Putamen (tissue), 1 donor: ENCODE measurements around the gene DTX4.
"Not testable (repeated sequence)": the region's sequence is repeated elsewhere in the genome, so short reads cannot be mapped to it uniquely, and the experiment has no call there.

Experiments
- DNase-seq: peaks from one replicate; pipeline ENCODE4 v3.0.0-alpha.2; 2016; ENCODE audit warnings: low spot score

The DTX4 gene

GRCh38 chr11:59171508-59172322, at the start of gene DTX4:
DTX4 (plus strand) TSS chr11:59172132; CDS start chr11:59172596, 464 bp downstream.
- peak; percentile 90 for DNase-seq

GRCh38 chr11:59135648-59136461, 36.1 kb upstream of the DTX4 start:
- DNase-seq = peak; percentile 36

DNA sequence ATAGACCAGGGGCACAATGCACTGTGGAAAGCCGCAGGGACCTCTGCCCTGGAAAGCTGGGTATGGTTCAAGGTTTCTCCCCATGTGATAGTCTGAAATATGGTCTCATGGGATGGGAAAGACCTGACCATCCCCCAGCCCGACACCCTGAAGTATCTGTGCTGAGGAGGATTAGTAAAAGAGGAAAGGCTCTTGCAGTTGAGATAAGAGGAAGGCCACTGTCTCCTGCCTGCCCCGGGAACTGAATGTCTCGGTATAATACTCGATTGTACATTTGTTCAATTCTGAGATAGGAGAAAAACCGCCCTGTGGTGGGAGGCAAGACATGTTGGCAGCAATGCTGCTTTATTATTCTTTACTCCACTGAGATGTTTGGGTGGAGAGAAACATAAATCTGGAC, 35.4 kb upstream of the DTX4 start:
- not testable (repeated sequence) for DNase-seq

DNA sequence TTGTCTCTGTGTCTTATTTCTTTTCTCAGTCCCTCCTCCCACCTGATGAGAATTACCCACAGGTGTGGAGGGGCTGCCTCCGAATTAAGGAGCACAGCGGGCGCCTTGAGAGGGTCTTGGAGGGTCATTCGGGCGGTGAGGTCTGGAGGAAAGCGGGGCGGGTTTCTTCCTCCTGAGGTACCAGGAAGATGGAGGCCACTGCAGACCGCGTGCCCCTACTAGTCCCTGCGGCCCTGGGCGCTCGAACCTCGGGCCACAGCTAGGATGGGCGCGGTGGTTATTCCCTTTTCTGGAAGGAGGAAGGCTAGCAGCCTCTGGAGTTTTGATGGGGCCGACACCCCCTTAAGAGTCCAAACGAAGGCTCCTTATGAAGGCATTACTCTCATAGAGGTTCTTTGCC, 34.7 kb upstream of the DTX4 start:
- no peak for DNase-seq

- DNase-seq = no peak
Measured at GRCh38 chr11:59138643-59139042, 33.3 kb upstream of the DTX4 start.

- no peak for DNase-seq
Measured at GRCh38 chr11:59141191-59141590, 30.7 kb upstream of the DTX4 start.

GRCh38 chr11:59141673-59142460, 30.1 kb upstream of the DTX4 start:
- peak; percentile 0 for DNase-seq

DNA sequence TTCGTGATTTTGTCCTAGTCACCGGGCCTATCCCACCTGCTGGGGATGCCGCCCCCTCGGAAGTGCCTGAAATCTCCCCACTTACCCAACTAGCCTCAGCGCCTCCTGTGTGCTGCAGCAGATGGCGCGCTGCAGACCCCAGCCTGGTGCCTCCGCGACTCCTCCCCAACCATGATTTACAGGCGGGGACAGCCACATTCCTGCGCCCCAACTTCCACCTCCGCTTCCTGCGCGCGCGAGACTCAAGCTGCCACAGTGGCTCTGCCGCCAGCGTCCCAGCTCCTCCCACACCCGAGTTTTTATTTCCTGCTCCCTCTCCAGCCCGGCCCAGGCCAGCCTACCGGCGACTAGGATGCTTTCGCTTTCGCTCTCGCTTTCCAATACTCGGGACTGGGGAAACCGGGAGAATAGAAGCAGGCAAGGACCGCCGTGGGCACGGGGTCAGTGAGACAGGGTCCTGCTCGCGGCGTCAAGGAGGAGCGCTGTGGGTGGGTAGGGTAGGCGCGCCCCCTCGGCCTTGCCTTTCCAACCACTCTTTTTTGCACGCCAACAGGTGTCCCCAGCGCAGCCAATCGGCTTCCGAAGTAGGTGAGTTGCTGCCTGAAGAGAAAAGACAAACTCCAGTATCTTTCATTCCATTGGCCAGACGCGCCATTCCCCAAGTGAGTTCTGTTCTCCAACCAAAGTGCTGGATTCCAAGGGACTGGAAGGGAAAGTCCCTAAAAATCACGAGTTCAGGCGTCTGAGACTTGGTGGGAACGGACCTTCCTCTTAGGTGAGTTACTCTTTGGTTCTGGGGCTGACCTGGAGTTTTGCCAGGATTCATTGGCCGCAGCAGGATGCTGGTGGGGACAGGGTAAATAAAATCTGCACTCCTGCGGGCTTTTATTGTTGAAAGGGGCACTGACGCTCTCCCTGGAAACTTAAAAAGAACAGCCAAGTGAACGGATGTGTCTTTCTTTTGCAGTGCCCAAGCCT, 29.1 kb upstream of the DTX4 start, which contains the start of gene FAM111A:
Gene FAM111A, plus strand, starts transcription at position 327 of the 978 bp plus-strand sequence. CDS start 6,017 bp downstream, outside the sequence.
- DNase-seq = peak; percentile 66

GRCh38 chr11:59144096-59144495, 27.8 kb upstream of the DTX4 start:
- DNase-seq = no peak

DNA sequence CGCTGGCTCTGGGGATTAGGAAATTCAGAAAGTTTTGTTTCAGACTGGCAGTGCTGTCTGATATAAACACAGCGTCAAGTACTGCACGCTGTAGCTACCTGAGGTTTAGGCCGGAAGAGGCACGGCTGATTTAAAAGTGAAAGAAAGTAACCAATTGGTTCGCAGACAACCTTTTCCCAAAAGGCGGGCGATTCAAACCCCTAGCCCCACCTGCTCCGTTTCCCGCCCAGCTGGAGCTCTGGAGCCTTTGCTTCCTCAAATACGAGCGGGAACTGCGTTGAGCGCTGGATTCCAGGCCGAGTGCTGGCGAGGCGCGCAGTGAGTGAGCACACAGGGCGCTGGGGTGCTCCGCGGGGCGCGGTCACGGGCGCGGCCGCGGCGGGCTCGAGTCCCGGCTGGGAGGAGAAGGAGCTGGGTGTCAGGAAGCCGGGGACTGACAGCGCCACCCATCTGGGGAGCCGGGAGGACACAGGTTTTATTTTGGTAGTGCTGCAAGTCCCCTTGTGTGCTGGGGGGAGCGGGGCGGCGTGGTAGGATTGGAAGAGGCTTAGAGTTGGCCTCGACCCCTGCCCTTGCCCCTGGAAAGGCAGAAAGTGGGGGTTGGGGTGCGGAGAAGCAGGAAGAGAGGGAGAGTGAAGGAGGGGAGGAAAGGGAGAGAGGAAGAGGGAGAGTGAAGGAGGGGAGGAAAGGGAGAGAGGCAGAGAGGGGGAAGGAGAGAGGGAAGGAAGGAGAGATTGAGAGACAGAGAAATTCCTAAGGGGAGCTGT, 27.2 kb upstream of the DTX4 start:
- DNase-seq = peak; percentile 58

- DNase-seq = no peak
Measured at GRCh38 chr11:59145534-59145933, 26.4 kb upstream of the DTX4 start.

GRCh38 chr11:59151761-59152160, 20.2 kb upstream of the DTX4 start:
- no peak for DNase-seq

DNA sequence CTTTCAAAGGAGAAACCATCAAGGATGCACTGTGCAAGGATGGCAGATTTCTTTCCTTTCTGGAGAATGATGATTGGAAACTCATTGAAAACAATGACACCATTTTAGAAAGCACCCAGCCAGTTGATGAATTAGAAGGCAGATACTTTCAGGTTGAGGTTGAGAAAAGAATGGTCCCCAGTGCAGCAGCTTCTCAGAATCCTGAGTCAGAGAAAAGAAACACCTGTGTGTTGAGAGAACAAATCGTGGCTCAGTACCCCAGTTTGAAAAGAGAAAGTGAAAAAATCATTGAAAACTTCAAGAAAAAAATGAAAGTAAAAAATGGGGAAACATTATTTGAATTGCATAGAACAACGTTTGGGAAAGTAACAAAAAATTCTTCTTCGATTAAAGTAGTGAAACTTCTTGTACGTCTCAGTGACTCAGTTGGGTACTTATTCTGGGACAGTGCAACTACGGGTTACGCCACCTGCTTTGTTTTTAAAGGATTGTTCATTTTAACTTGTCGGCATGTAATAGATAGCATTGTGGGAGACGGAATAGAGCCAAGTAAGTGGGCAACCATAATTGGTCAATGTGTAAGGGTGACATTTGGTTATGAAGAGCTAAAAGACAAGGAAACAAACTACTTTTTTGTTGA, 19.5 kb upstream of the DTX4 start:
- no peak for DNase-seq

DNA sequence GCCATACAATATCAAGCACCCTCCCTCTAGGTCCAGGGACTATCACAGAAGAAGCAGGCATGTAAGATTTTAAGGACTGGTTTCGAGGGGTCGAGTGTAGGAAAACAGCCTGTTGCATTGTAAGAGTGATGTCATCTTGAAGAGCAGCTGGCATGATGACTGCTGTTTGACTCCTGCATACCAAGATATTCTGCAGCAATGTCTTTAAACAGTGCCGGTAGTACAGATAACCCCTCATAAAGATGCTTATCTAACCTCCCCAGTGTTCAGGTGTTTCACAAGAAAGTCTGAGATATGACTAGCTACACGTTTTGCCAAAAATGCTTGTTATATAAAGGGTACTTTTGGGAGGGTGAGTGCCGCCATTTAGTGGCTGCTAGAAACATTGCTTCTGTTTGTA, 17.3 kb upstream of the DTX4 start:
- no peak for DNase-seq

GRCh38 chr11:59157433-59157832, 14.5 kb upstream of the DTX4 start:
- DNase-seq = no peak

GRCh38 chr11:59158206-59159068, 13.5 kb upstream of the DTX4 start:
- DNase-seq = peak; percentile 67

DNA sequence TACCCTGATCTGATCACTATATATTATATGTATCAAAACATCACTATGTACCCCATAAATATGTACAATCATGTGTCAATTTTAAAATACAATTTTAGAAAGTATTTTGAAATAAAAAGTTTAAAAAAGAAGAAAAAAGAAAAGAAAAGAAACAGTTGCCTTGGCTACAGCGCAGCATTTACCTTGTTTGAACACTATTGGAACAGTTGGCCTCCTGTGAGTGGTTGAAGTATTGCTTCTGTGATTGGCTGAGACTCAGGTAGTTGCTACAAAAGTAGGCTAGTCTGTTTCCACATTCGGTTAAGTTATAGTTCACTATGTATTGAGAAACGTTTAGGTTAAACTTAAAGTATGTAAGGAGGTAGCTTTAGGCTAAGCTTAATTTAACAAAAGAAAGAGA, 7.9 kb upstream of the DTX4 start:
- no peak for DNase-seq

DNA sequence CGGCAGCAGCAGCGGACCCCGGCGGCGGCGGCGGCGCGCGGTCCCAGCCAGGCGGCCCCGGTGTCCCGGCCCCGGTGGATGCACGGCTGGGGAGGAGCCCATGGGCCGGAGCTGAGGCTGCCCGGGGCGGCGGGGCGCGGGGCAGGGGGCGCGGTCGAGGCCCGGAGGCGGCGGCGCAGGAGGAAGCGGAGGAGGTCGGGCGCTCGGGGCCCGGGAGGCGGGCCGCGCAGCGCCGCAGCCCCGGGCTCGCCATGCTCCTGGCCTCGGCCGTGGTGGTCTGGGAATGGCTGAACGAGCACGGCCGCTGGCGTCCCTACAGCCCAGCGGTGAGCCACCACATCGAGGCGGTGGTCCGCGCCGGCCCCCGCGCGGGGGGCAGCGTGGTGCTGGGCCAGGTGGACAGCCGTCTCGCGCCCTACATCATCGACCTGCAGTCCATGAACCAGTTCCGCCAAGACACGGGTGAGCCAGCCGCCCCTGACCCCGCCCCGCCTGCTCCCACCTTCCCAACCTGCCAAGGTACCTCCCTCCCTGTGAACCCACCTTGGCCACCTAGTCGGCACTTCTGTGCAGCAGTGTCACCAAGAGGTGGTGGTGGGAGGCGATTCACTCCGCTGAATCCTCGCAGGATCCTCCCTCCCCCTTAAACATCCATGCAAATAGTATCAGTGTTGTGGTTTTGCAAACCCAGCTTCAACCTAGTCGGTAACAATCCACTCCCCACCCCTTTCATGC, 580 bp downstream of the DTX4 start:
- DNase-seq = no peak
